Measurements from ENCODE around the gene PPFIA1.

The PPFIA1 gene

GRCh38 chr11:70230151-70230839, 40.2 kb upstream of the PPFIA1 start:
- TF ChIP-seq CTCF (conservative IDR thresholded peaks at IDR 0.05; ENCODE audit: control insufficient read depth, insufficient read depth, low read depth, low read length): no peak
- DNase-seq (ENCODE audit: low read depth): no peak
- H3K4me3 ChIP-seq (ENCODE audit: control insufficient read depth, low read depth, low read length): no peak overlapping the region

GRCh38 chr11:70230840-70231710, 39.4 kb upstream of the PPFIA1 start:
- TF ChIP-seq CTCF (conservative IDR thresholded peaks at IDR 0.05; ENCODE audit: control insufficient read depth, insufficient read depth, low read depth, low read length): no peak
- no peak for DNase-seq (ENCODE audit: low read depth)
- H3K4me3 ChIP-seq (ENCODE audit: control insufficient read depth, low read depth, low read length): no peak overlapping the region

GRCh38 chr11:70233034-70233433, 37.5 kb upstream of the PPFIA1 start:
- H3K4me3 ChIP-seq (ENCODE audit: control insufficient read depth, low read depth, low read length): no peak overlapping the region
- TF ChIP-seq CTCF (conservative IDR thresholded peaks at IDR 0.05; ENCODE audit: control insufficient read depth, insufficient read depth, low read depth, low read length): no peak

GRCh38 chr11:70233511-70233934, 37.0 kb upstream of the PPFIA1 start:
- H3K4me3 ChIP-seq (ENCODE audit: control insufficient read depth, low read depth, low read length): no peak overlapping the region
- peak; percentile 83 for DNase-seq (ENCODE audit: low read depth)
- no peak for TF ChIP-seq CTCF (conservative IDR thresholded peaks at IDR 0.05; ENCODE audit: control insufficient read depth, insufficient read depth, low read depth, low read length)

More at GRCh38 chr11:70233034-70233433, 37.5 kb upstream of the PPFIA1 start:
- DNase-seq (ENCODE audit: low read depth): no peak

- no peak overlapping the region for H3K4me3 ChIP-seq (ENCODE audit: control insufficient read depth, low read depth, low read length)
- no peak for DNase-seq (ENCODE audit: low read depth)
- TF ChIP-seq CTCF (conservative IDR thresholded peaks at IDR 0.05; ENCODE audit: control insufficient read depth, insufficient read depth, low read depth, low read length): no peak
These were observed 36.5 kb upstream of the PPFIA1 start for GRCh38 chr11:70233962-70234361.

GRCh38 chr11:70240337-70240736, 30.2 kb upstream of the PPFIA1 start:
- H3K4me3 ChIP-seq (ENCODE audit: control insufficient read depth, low read depth, low read length): no peak overlapping the region
- no peak for TF ChIP-seq CTCF (conservative IDR thresholded peaks at IDR 0.05; ENCODE audit: control insufficient read depth, insufficient read depth, low read depth, low read length)
- DNase-seq (ENCODE audit: low read depth): no peak
